ENCODE data around the gene RIMBP2.
"Not testable (repeated sequence)": the region's sequence is repeated elsewhere in the genome, so short reads cannot be mapped to it uniquely, and the experiment has no call there.

Gene RIMBP2

GRCh38 chr12:130742112-130742511, 26.0 kb upstream of the RIMBP2 start:
- in situ Hi-C loops (cut with MboI; ENCODE audit: low sequenced_read_pairs): no loop called here

DNA sequence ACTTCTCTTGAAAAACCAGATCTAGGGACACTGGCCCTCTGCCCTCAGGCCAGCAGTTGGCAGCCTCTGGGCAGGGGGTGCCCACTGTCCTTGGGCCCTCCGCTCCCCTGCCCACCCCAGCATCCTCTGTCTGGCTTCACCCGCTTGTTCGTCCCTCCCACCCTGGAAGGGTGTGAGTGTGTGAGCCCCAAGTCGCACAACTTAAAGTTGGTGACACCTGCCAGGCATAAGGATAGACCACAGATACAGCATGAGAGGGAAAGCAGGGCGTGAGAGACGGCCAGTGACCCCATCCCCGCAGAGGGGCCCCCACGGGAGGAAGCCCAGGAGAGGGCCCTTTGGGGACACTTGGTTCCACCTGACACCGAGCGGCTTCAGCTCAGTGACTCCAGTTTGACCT, 23.5 kb upstream of the RIMBP2 start:
- in situ Hi-C loops (cut with MboI; ENCODE audit: low sequenced_read_pairs): no loop called here

- in situ Hi-C loops (cut with MboI; ENCODE audit: low sequenced_read_pairs): not testable (repeated sequence)
These were observed 22.3 kb upstream of the RIMBP2 start for GRCh38 chr12:130738403-130738802.

DNA sequence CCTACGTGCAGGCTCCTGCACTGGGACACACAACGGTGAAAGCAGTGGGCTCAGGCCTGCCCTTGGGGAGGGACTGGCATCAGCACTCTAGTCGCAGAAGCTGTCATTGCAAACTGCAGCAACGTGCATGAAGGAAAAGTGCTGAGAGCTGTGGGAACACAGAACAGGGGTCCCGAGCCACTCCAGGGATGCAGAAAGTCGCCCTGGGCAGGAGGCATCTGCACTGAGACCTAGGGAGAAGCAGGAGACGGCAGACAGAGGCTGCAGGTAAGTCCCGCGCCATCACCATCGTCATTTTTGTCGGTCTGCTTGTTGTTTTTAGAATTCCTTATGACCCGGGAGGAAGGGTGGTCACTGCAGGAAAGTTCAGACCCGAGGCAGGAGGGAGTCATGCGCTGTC, 21.6 kb upstream of the RIMBP2 start:
- in situ Hi-C loops (cut with MboI; ENCODE audit: low sequenced_read_pairs): no loop called here

GRCh38 chr12:130729344-130729743, 13.2 kb upstream of the RIMBP2 start:
- in situ Hi-C loops (cut with MboI; ENCODE audit: low sequenced_read_pairs): no loop called here

DNA sequence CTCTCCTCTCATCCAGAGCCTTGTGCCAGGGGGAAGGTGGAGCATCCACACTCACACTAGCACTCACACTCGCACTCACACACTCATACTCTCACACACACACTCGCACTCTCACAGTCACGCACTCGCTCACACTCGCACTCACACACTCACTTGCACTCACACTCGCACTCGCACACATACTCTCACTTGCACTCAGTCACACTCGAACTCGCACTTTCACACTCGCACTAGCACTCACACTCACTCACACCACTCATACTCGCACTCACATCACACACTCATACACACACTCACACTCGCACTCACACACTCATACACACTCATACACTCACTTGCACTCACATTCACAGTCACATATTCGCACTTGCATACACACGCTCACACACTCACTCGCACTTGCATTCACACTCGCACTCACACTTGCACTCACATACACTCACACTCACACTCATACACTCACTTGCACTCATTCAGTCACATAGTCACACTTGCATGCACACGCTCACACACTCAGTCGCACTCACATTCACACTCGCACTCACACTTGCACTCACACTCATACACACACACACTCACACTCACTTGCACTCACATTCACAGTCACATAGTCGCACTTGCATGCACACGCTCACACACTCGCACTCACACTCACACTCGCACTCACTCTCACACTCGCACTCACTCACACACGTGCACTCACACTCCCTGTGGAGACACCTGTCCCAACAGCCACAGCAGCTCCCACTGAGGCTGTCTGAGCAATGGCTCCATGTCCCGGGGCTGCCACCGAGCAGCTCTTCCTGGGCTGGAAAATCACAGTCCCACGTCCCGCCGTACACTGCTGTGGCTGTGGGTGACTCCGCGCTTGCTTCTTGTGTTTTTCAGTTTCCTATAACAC, 12.3 kb upstream of the RIMBP2 start:
- in situ Hi-C loops (cut with MboI; ENCODE audit: low sequenced_read_pairs): no loop called here

DNA sequence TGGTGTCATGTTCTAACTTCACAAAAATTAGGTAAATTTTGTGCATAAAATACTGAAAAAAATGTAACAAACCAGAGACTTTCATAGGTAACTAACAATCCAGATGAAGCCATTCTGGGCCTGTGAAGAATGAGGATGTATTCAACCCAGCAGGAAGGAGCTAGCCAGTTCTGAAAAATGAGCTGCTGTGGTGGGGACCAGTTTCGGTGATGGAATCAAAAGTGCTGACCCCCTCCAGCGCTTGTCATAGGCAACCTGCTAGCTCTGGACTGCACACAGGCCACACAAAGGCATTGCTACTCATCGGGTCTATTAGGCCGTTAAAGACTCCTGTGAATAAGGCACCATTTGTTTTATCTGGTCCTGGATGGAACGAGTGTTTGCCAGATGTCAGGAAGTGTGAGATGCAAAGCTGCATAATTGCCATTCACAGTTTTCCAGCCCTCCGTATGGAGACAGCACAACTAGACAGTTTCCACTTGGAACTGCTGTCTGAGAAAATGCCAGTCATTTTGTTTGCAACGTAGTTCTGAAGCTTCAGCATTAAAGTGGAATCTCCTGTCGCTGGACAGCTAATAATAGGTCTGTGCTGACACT, 3.3 kb upstream of the RIMBP2 start:
- in situ Hi-C loops (cut with MboI; ENCODE audit: low sequenced_read_pairs): no loop called here

DNA sequence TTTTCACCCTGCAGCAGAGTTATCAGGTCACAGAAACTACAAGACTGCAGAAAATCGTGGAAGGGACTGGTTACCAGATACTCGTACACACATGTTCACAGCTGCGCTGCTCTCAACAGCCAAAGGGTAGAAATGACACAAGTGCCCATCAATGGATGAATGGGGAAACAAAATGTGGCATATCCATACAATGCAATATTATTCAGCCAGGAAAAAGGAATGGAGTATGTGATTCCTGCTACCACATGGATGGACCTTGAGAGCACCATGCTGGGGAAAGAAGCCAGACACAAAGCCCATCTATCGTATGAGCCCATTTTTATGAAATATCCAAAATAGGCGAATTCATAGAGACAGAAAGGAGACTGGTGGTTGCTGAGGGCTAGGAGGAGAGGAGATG, 1.7 kb upstream of the RIMBP2 start:
- in situ Hi-C loops (cut with MboI; ENCODE audit: low sequenced_read_pairs): no loop called here

DNA sequence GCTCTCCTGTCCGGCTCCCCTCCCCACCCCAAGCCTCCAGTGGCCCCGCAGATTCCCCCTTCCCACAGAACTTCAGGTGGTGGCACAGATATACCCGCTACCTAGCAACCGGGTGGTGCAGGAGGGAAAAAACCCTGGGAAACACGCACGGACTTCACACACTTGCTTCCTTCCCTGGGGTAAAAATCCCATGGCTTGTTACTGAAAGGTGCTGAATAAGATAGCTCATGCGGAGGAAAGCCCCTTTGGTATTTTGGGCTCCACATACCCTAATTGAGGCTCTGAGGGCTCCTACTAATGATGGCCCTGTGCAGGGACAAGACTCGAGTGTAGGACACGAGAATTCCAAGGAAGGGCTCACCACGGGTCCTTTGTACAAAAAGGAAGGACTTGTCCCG, 869 bp upstream of the RIMBP2 start:
- in situ Hi-C loops (cut with MboI; ENCODE audit: low sequenced_read_pairs): no loop called here

DNA sequence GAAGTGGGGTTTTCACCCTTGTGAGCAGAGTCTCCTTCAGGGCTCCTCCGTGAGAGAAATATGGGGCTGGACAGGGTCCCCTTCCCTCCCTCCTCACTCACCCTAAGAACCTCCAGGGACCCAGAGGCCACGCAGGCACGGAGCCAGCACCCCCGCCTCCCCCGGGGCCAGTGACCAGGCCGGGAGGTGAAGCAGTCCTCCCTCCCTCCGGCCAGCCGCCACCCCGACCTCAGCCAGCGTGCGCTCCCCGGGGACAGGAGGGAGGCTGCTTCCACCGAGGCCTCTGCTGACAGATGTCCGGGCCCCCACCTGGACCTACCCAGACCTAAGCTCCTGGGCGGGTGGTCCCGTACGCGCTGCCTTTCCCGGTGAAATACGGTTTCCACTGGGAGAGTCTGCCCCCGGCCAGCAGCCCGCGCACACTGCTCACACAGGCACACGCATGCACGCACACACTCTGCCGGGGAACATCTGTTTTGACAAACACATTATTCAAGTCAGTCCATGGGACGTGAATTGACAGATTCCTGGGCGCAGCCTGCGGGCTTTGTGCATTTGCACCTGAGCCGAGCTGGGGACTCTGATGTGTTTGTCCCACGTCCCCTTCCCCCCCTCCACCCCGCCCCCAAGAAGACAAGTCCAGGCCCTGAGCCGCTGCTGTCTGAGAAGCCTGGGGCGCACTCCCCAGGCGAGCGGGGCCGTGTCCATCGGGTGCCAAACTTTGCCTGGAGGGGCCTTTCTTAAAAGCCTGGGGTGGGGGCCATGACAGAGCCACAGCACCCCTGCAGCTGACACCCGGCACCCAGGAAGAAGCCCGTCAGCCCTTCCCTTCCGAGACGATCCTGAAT, 725 bp downstream of the RIMBP2 start:
- in situ Hi-C loops (cut with MboI; ENCODE audit: low sequenced_read_pairs): no loop called here

DNA sequence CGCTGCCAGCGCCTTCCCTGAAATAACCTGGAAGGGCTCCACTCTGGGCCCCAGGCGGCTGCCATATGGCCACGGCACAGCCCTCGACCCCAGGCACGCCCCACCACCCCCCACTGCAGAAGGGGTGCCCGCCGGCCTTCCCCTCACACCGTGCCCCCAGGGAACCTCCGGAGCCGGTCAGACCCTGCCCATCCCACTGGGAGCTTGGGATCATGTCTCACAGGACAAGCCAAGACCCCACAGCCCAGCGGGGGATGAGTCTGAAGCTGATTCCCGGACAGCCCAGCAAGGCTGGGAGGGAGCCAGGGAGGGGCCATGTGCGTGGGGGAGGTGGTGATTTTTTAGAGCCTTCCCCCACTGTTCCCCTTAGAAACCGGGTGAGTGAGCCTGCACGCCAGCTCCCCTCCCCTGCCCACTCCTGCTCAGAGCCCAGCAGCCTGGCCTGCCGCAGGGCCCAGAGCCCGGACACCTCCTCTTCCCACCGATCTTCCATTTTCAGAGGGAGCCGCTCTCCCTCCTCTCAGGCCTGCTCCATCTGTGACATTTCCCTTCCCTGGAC, 1.4 kb downstream of the RIMBP2 start:
- in situ Hi-C loops (cut with MboI; ENCODE audit: low sequenced_read_pairs): no loop called here

DNA sequence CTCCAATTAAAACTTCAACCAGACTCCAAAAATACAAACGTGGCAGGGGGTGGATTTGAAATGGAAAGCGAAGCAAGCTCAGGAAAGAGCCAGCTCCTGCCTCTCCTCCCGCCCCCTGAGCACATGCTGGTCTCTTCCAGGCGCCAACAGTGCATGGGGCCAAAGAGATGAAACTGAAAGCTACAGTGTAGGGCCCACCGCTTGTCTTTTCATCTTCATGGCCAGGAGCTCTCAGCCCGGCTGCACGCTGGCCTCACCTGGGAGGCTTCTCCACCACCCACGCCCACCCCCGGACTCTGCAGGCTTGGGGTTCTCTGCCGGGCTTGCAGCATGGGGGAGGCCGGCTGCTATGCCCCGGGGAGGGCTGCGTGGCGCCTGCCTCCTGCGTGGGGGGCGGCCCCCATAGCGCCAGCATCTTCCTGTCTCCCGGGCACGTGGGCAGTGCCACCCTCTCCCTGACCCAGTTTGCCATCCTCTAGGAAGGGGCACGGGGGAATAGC, 2.0 kb downstream of the RIMBP2 start:
- in situ Hi-C loops (cut with MboI; ENCODE audit: low sequenced_read_pairs): no loop called here

DNA sequence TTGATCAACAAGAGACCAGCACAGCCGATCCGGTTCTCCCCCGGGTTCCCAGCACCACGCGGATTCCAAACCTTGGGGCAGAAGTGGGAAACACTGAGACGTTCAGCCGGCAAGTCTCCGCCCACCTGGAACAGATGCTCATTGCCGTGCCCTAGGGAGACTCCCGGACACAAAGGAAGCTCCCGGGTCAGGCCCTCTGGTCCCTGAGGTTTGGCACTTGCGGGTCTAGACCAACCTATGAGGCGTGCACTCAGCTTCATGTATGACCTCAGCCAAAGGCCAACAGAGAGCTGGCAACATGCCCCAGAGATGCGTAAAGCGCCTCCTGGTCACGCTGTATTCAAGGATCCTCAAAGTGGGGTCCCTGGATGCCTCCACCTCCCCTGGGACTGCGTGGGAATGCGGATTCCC, 2.5 kb downstream of the RIMBP2 start:
- in situ Hi-C loops (cut with MboI; ENCODE audit: low sequenced_read_pairs): no loop called here

DNA sequence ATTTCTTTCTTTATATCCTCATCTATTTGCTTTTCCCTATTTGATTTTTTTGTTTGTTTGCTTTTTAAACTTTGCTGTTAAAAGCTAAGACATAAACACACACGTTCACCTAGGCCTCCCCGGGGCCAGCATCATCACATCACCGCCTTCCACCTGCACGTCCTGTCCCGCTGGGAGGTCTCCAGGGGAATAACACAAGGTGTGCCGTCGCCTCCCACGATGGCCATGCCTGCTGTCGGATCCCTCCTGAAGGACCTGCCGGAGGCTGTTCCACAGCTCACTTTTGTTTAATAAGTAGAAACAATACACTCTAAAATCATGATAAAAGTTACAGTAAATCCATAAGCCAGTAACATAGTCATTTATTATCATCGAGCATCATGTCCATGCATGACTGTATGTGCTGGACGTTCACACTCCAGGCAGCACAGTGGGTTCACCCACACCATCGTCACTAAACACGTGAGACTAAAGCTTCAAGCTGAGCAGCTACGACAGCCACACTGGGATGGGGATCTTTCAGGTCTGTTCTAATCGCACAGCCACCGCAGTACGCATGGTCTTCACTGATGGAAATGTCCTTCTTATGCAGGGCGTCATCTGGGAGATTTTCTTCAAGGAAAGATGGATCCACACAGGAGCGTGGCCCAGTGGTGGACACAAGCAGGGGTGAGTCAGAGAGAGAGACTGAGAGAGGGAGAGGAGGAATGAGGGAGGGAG, 3.6 kb downstream of the RIMBP2 start:
- in situ Hi-C loops (cut with MboI; ENCODE audit: low sequenced_read_pairs): no loop called here

GRCh38 chr12:130711756-130712155, 4.3 kb downstream of the RIMBP2 start:
- in situ Hi-C loops (cut with MboI; ENCODE audit: low sequenced_read_pairs): no loop called here

DNA sequence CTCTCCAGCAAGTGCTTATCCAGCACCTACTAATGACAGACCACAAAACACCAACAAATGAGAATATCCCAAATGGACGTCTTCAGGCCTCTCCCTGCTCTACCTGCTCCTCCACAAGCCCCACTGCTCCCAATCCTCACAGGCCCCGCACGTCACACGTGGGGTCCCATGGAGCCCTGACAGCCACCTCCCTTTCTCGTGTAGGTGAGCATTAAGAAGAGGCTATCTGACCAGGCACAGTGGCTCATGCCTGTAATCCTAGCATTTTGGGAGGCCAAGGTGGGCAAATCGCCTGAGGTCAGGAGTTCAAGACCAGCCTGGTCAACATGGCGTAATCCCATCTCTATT, 5.4 kb downstream of the RIMBP2 start:
- in situ Hi-C loops (cut with MboI; ENCODE audit: low sequenced_read_pairs): no loop called here

DNA sequence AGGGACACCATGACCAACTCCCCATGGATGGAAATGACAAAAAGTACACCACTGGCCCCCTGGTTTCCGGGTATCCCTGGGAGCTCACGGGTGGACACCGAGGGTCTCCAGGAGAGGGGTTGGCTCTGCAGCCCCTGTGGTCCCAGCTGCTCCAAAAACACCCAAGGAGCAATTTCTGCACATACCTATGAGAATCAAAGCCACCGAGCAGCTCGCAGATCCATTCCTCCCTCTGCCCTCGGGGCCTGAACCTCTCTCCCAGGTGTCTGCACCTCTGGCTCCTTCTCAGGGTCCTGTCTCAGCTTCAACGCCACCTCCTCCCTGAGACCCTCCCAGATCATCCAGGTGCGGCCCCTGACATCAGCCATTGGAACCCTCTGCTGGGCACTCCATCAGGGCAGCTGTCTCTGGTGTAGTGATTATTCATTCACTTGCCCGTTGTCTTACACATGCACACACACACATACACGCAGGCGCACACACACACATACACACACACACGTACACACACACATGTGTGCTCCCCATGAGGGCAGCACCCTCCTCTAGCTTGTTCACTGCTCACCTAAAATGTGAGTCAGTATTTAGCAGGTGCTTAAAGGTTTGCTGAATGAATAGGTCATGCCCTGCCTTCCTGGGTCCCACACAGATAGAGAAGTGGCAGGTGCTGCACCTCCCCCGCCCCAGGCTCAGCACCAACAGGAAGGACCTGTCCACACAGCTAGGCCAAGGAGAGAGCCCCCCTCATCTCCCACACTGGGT, 5.9 kb downstream of the RIMBP2 start:
- in situ Hi-C loops (cut with MboI; ENCODE audit: low sequenced_read_pairs): no loop called here

- in situ Hi-C loops (cut with MboI; ENCODE audit: low sequenced_read_pairs): no loop called here
These were observed 6.7 kb downstream of the RIMBP2 start for GRCh38 chr12:130709151-130709970.

- in situ Hi-C loops (cut with MboI; ENCODE audit: low sequenced_read_pairs): no loop called here
These were observed 7.5 kb downstream of the RIMBP2 start for GRCh38 chr12:130708648-130709047.

Measured in HL-60/S4 treated with phorbol 12-myristate 13-acetate at 8.2 ng/mL for 4 days and 3 days (cell line).